NCI-H524 treated with DMSO at 0.1 percent for 48 hours (cell line): Measurements from ENCODE around the gene ZNF581.

Experiments used
- DNase-seq: peaks from one replicate; lab custom pipeline; 2025; lab: John Stamatoyannopoulos, UW

ZNF581 gene

GRCh38 chr19:55666343-55667005 is 23.0 kb downstream of the ZNF581 start:
- DNase-seq: no peak

DNA sequence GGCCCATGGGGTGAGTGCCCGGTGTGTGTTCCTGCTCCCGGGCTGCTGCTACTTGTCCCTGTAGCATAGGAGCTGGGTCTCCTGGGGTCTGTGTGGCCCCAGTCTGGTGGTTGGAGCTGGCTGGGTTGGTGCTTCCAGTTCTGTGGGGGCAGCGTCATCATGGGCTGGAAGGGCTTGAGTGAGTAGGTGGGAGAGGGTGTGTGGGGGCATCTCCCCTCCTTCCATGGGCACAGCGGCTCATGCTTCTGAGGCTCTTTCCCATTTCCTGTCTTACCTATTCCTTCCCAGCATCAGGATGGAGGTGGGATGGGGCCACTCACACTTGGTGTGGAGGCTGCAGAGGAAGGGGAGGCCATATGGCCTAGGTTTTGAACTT is 23.5 kb downstream of the ZNF581 start:
- no peak for DNase-seq

GRCh38 chr19:55667511-55667910 is 24.1 kb downstream of the ZNF581 start:
- DNase-seq: no peak

- DNase-seq: no peak
Measured at GRCh38 chr19:55667958-55668357, 24.5 kb downstream of the ZNF581 start.

- no peak for DNase-seq
Measured at GRCh38 chr19:55668603-55669348, 25.3 kb downstream of the ZNF581 start.

- no peak for DNase-seq
Measured at GRCh38 chr19:55669418-55670279, 26.2 kb downstream of the ZNF581 start.

GRCh38 chr19:55670280-55671053 is 27.0 kb downstream of the ZNF581 start:
- DNase-seq: no peak

DNA sequence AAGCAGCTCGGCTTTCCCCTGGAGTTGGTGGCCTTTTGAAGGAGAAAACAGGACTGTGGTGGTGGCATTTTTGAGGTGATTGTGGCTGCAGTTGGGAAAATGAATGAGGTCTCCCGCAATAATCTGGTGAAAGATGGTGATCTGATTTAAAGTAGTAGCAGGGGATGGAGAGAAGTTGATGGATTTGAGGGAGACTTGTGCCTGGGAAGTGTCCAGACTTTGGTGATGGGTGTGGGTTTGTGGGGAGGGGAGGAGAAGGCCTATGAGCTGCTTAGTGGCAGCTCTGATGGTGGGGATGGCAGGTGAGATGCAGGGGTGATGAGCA is 27.6 kb downstream of the ZNF581 start:
- DNase-seq: no peak

DNA sequence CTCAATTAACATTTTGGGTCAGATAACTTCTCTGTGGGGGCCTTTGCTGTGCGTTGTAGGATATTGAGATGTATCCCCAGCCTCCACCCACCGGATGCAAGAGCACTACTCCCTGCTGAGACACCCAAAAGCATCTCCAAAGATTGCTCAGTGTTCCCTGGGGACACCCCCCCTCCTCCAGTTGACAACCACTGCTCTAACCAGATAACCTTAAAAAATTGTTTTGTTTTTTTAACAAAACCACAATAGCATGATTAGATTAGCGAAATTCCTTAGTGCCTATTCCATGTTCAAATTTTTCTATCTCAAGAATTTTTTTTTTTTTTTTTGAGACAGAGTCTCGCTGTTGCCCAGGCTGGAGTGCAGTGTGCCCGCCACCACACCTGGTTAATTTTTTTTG is 29.0 kb downstream of the ZNF581 start:
- no peak for DNase-seq

GRCh38 chr19:55673465-55673864 is 30.0 kb downstream of the ZNF581 start:
- no peak for DNase-seq

DNA sequence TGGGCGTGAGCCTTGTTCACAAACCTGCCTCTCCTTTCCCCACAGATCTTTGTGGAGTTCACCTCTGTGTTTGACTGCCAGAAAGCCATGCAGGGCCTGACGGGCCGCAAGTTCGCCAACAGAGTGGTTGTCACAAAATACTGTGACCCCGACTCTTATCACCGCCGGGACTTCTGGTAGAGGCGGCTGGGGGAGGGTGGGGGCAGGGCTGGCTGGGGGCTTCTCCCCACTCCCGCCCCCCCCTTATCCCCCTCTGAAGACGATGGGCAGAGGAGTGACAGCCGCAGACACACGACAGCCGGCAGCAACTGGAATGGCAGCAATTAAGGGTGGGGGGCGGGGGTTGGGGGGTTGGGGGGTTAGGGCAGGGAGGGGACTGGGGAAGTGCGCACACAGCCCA is 30.4 kb downstream of the ZNF581 start:
- no peak for DNase-seq

- DNase-seq: no peak
Measured at GRCh38 chr19:55674459-55674840, 31.0 kb downstream of the ZNF581 start.

DNA sequence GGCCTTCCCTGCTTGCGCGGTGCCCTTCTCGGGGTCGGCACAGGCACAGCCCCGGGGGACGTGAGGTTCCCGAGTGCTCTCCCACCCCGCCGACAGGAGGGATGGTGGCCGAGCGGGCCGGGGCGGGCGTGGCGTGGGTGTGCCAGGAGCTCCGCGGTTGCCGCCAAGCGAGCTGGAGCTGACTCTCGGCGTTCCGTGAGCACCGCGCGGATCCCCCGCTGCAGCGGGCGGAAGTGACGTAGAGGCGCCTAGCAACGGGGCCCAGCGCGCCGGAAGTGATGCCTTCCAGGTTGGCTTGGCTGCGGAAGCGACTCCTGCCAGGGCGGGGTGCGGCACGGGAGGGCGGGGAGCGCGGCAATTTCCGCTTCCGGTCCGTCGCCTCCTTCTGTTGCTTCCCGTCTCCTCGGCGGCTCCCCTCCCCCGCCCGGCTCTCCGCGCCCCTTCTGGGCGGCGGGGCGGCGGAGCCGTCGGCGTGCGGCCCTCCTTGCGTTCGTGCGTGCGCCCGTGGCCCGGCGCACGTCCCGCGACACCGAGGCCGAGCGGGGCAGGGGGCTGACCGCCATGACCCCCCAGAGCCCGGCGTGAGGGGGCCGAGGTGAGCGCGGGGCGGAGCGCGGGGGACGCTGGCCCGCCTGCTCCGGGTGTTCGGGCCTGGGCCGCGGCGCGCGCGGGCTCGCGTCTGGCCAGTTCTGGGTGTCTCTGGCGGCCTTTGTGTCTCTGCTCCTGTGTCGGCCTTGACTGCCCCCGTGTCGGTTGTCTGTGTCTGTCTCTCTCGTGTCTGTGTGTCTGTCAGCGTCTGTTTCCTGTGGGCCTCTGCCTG is 31.6 kb downstream of the ZNF581 start, which contains the start of gene EPN1:
EPN1 (plus strand) TSS at position 386 of the 820 bp plus-strand sequence. CDS start 3,402 bp downstream, outside the sequence.
- peak; percentile 73 for DNase-seq

DNA sequence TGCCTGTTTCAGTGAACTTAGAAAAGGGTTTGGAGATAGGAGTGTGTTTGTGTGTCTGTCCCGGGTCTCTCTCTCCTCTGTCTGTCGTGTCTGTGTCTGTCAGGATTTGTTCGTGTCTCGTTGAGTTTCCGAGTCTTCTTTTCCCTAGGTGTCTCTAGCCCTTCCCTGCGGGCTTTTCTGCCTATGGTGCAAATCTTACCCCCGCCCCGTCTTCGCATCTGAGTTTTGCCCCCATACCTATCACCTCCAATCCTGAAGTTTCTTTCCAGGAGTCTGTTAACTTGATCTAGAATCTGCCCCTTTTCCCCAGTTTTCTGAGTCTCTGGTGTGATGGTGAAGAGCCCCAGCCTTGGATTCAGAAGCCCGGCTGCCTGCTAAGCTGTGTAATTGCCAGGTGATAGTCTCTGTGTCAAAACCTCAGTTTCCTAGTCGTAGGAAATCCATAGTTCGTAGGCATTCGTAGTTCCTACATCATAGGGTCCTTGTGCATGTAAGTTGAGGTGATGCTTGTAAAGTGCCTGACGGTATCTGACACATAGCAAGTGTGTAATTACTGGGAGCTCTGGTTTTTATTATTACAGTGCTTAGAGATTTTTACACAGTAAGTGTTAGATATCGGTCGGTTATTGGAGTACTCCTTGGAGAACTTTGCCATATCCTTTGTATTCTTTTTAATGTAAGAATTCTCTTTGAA is 32.4 kb downstream of the ZNF581 start:
- DNase-seq: no peak

DNA sequence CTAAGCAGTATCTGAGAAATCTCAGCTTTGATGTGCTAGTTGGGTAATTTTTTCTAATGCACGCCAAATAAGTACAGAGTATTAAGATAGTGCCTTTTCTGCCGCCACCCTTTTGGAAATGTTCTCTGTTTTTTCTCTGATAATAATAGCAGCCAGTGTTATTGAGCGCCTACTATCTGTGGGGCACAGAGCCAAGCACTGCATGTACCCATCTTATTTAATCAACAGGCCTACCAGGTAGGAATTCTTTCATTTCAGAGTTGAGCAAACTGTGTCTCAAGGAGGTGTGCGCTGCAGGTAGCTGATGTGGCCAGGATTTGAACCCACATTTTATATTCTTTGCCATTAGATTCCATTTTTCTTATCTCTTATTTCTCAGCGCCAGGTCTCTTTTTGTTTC is 32.9 kb downstream of the ZNF581 start:
- DNase-seq: no peak

GRCh38 chr19:55676889-55677505 is 33.5 kb downstream of the ZNF581 start:
- no peak for DNase-seq

DNA sequence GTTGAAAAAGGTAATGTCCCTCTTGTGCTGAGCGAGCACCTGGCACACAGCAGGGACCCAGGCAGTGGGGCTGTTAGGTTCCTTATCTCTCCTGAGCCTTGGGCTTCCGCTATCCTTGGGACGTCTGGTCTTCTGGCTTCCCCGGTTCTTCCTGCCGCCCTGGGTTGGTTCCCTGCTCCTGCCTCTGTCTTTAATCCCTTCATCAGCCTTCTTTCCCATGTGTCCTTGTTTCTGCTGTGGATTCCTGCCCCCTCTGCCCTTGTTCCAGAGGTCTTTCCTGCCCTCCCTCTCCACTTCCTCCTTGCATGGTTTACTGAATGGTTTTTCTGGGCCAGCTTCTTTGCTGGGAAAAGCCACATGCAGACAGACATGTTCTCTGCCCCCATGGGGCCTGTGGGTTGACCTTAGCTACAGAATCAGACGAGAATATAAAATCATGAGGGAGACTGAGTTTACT is 34.2 kb downstream of the ZNF581 start:
- no peak for DNase-seq

DNA sequence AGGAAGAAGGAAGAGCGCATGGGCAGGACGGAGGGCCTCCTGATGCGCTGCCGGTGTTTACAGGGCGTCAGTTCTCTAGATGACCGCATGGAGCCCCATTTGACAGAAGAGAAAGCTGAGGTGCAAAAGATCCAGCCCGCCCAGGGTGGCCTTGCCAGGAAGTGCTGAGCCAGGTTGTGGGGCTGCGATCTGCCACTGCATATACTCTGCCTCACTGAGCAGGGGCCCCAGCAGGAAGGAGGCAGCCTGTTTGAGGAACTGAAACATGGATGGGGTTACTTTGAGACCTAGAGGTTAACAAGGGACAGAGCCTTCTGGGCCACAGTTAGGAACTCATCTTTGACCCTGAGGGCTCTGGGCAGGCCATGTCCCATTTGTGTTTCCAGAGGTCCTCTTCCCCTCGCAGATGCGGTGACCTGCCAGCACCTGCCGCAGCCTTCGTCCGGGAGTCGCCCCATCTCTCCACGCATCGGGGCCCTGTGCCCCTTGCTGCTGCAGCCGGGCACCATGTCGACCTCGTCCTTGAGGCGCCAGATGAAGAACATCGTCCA is 34.7 kb downstream of the ZNF581 start:
- DNase-seq: no peak

DNA sequence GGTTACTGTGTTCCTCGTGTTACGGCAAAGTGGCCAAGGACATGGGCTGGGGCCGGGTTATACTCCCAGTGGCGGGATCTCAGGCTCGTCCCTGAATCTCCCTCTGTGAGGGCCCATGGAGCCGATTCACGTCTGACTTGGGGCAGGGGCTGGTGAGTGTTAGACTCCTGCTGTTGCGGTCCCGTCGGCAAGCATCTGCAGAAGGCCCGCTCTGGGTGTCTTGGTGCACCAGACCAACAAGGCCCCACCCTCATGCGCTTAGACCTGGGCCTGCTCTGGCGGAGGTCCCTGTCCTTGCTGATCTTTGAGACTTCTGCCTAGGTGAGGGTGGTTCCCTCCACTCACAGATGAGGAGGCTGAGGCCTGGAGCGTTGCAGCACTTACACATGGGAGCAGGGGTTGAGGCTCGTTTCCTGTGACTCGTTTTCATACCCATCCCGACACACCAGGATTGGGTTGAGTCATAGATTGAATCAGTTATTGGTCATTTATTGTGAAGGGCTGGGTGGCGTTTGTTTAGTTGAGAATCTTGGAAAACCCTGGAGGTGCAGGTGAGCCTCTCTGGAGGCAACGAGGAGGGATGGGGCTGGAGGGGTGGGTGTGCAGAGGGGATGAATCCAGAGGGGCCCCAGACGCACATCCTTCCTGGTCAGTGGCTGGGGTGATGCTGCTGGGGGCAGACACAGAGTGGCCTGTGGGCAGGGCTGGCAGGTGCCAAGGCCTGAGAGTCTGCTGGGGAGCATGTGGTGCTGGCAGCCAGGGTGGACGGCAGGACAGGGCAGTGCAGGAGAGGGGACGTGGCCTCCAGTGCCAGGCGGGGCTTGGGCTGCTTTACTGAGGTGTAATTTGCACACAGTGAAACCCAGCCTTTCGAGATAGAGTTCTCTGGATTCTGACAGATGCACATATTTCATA is 36.2 kb downstream of the ZNF581 start:
- DNase-seq: no peak
